OCI-LY7 (cell line): ENCODE measurements around the gene MAP3K20. TPM values are rescaled to one million over a fixed set of nuclear protein-coding genes. Genes with fewer than 3 reads are reported as not detected.

Experiments used
- BruUV-seq: library from RNA; stranded (reverse); fragments of 400-500 nt; replicated peaks from 2 replicates; lab custom pipeline; 2021; lab: Mats Ljungman, UMichigan
- CTCF ChIA-PET: fragments of 300-600 bp; sonication (Branson Sonifier 250); formaldehyde crosslinking; loops from one replicate; lab custom pipeline; 2022; ENCODE audit warnings: antibody characterized with exemption; ENCODE audit not compliant: unreplicated experiment; lab: Charles Lee
- POLR2A ChIA-PET: fragments of 300-600 bp; sonication (Branson Sonifier 250); formaldehyde crosslinking; loops from one replicate; lab custom pipeline; 2022; ENCODE audit warnings: antibody characterized with exemption; lab: Charles Lee
- DNase-seq: peaks from one replicate; pipeline ENCODE4 v3.0.0-alpha.2; 2015; ENCODE audit warnings: low spot score
- H2AFZ ChIP-seq: fragments of 200-600 bp; sonication (generic), shearing (Covaris generic); 2 replicates; pipeline ENCODE4 v1.6.1; 2014; ENCODE audit warnings: mild to moderate bottlenecking, antibody characterized with exemption, low read length, moderate library complexity
- H3K27ac ChIP-seq: fragments of 200-600 bp; sonication (generic); 2 replicates; pipeline ENCODE4 v1.5.1; 2014; ENCODE audit warnings: mixed run types, low read depth, mild to moderate bottlenecking, moderate library complexity, low read length, inconsistent platforms; ENCODE audit not compliant: poor library complexity, severe bottlenecking
- H3K36me3 ChIP-seq: fragments of 200-600 bp; sonication (generic); 2 replicates; pipeline ENCODE4 v1.6.1; 2014; ENCODE audit warnings: mild to moderate bottlenecking, antibody characterized with exemption, low read length, moderate library complexity, mixed read lengths; ENCODE audit not compliant: insufficient read depth
- H3K4me1 ChIP-seq: fragments of 200-600 bp; sonication (generic); 2 replicates; pipeline ENCODE4 v1.5.1; 2014; ENCODE audit warnings: mild to moderate bottlenecking, low read length; ENCODE audit not compliant: insufficient read depth, poor library complexity, severe bottlenecking
- H3K4me2 ChIP-seq: fragments of 200-600 bp; sonication (generic); 2 replicates; pipeline ENCODE4 v1.6.1; 2014; ENCODE audit warnings: mild to moderate bottlenecking, low read length
- H3K4me3 ChIP-seq: fragments of 200-600 bp; sonication (generic); 2 replicates; pipeline ENCODE4 v1.5.1; 2014; ENCODE audit warnings: mild to moderate bottlenecking, low read depth, low read length; ENCODE audit not compliant: poor library complexity, severe bottlenecking
- H3K79me2 ChIP-seq: fragments of 200-600 bp; sonication (generic); 2 replicates; pipeline ENCODE4 v1.6.1; 2016; ENCODE audit warnings: low read depth, mild to moderate bottlenecking, low read length, moderate library complexity, mixed read lengths; ENCODE audit not compliant: insufficient read depth
- H3K9me2 ChIP-seq: fragments of 200-600 bp; sonication (generic); 2 replicates; pipeline ENCODE4 v1.6.1; 2016; ENCODE audit warnings: mild to moderate bottlenecking, low read length, mixed read lengths; ENCODE audit not compliant: insufficient read depth
- H3K9me3 ChIP-seq: fragments of 200-600 bp; sonication (generic); 2 replicates; pipeline ENCODE4 v1.6.1; 2014; ENCODE audit warnings: mild to moderate bottlenecking, mixed run types, low read length, mixed read lengths
- H4K20me1 ChIP-seq: fragments of 200-600 bp; sonication (generic); 2 replicates; pipeline ENCODE4 v1.6.1; 2014; ENCODE audit warnings: mild to moderate bottlenecking, antibody characterized with exemption, low read length, moderate library complexity, mixed read lengths; ENCODE audit not compliant: insufficient read depth
- CTCF ChIP-seq: fragments of 200-600 bp; sonication (generic); conservative IDR thresholded peaks from 2 replicates; pipeline ENCODE4 v1.5.1; 2014; ENCODE audit warnings: mild to moderate bottlenecking, antibody characterized with exemption, low read length, moderate library complexity, mixed read lengths
- EZH2phosphoT487 ChIP-seq: fragments of 200-600 bp; sonication (generic); IDR thresholded peaks from 2 replicates; pipeline ENCODE4 v1.6.1; 2018; ENCODE audit warnings: low read depth, borderline replicate concordance, mild to moderate bottlenecking, mixed run types, antibody characterized with exemption, low read length, moderate library complexity, mixed read lengths
- intact Hi-C: fragments of 100-400 bp; cut with micrococcal nuclease; formaldehyde crosslinking; loops from one replicate; pipeline ENCODE4 v1.10.0; 2022; ENCODE audit not compliant: unreplicated experiment
- total RNA-seq, 2 experiments: library from RNA; depleted of rRNA in 1 of 2; stranded (reverse); fragments of >200 nt in 1 of 2; shearing (Covaris generic) in 1 of 2; gene quantifications; 2 replicates each; pipeline ENCODE4 v1.2.3, GENCODE V29; 2014 to 2022

Gene MAP3K20
- total RNA-seq, 2 experiments from 2014 or later: 8.2 to 17.9 TPM

- Histone ChIP-seq H3K9me2 (no peaks in the 10 kb centered on the region), H4K20me1 (no peaks in the 10 kb centered on the region), H3K4me2 (no peak overlapping the region), H2AFZ (no peak overlapping the region), H3K9me3 (no peaks in the 10 kb centered on the region), H3K4me1 (peaks cover 14% of the 10 kb centered on the region), H3K79me2 (no peaks in the 10 kb centered on the region), H3K27ac (no peak overlapping the region), H3K36me3 (no peaks in the 10 kb centered on the region), H3K4me3 (no peak overlapping the region)
- ChIA-PET POLR2A (interaction anchor here (0.7 to 1.7 kb wide), 2 partner anchors 15 to 28 kb away, joined by 3 to 5 read pairs; no protein-coding TSS in a partner anchor), CTCF (no interaction called here)
- TF ChIP-seq EZH2phosphoT487: no peak
- no peak for TF ChIP-seq CTCF
- intact Hi-C loops: no loop called here
- DNase-seq: no peak
- no TSS peak for BruUV-seq
Measured at GRCh38 chr2:173064151-173064805, 11.4 kb upstream of the MAP3K20 start.

- H3K9me2 ChIP-seq: no peaks in the 10 kb centered on the region
- no peak overlapping the region for H3K4me2 ChIP-seq
- H2AFZ ChIP-seq: no peak overlapping the region
- ChIA-PET POLR2A (interaction anchor here (0.5 kb wide), 1 partner anchor 59 kb away, joined by 3 read pairs; no protein-coding TSS in a partner anchor), CTCF (no interaction called here)
- no peaks in the 10 kb centered on the region for H3K9me3 ChIP-seq
- no peaks in the 10 kb centered on the region for H4K20me1 ChIP-seq
- no peaks in the 10 kb centered on the region for H3K79me2 ChIP-seq
- H3K4me1 ChIP-seq: no peaks in the 10 kb centered on the region
- no peak for DNase-seq
- H3K4me3 ChIP-seq: no peak overlapping the region
- BruUV-seq: no TSS peak
- intact Hi-C loops: no loop called here
- H3K27ac ChIP-seq: no peak overlapping the region
- no peak for TF ChIP-seq EZH2phosphoT487
- TF ChIP-seq CTCF: no peak
- no peaks in the 10 kb centered on the region for H3K36me3 ChIP-seq
Measured at GRCh38 chr2:173066887-173067676, 8.6 kb upstream of the MAP3K20 start.
